Natural killer cell (primary cell): ENCODE results near the gene CSGALNACT2. TPM values are rescaled to one million over a fixed set of nuclear protein-coding genes. Genes with fewer than 3 reads are reported as not detected.
"Not testable (repeated sequence)": the region's sequence is repeated elsewhere in the genome, so short reads cannot be mapped to it uniquely, and the experiment has no call there.

Experiments
- ATAC-seq, 3 donors: fragments of 150-1000 bp in 2 of 3; fragments of 200-7000 bp in 1 of 3; cut with Tn5 transposase; 1 replicate in 1 of 3; 2 replicates in 2 of 3; pipeline ENCODE4 v1.10.0; 2021; ENCODE audit warnings: mild to moderate bottlenecking in 2 of 3, moderate library complexity in 2 of 3
- DNase-seq, 2 donors: peaks; one replicate each; pipeline versions ENCODE4 v3.0.0 to v3.0.0-alpha.2; 2013 to 2021; ENCODE audit warnings: mixed read lengths in 1 of 2
- H3K27ac ChIP-seq: one replicate; pipeline ENCODE4 v1.5.1; 2013; ENCODE audit warnings: mild to moderate bottlenecking, low read length
- H3K27me3 ChIP-seq: one replicate; pipeline ENCODE4 v1.6.1; 2013; ENCODE audit warnings: low read length; ENCODE audit not compliant: control insufficient read depth, insufficient read depth
- H3K36me3 ChIP-seq: one replicate; pipeline ENCODE4 v1.6.1; 2013; ENCODE audit warnings: low read length; ENCODE audit not compliant: control insufficient read depth, insufficient read depth
- H3K4me1 ChIP-seq: one replicate; pipeline ENCODE4 v1.6.1; 2013; ENCODE audit warnings: low read length; ENCODE audit not compliant: control insufficient read depth, insufficient read depth
- H3K4me3 ChIP-seq: one replicate; pipeline ENCODE4 v1.5.1; 2013; ENCODE audit warnings: low read length
- H3K9me3 ChIP-seq: one replicate; pipeline ENCODE4 v1.6.1; 2013; ENCODE audit warnings: low read length; ENCODE audit not compliant: control insufficient read depth, insufficient read depth
- H3K27ac Mint-ChIP-seq, 2 donors: one replicate each; pipeline ENCODE4 v1.8.0; 2022; ENCODE audit warnings: mild to moderate bottlenecking in 2 of 2, mixed read lengths in 2 of 2, moderate library complexity in 1 of 2
- H3K27me3 Mint-ChIP-seq, 2 donors: one replicate each; pipeline ENCODE4 v1.8.0; 2022; ENCODE audit warnings: low read depth in 2 of 2, mixed read lengths in 2 of 2
- H3K36me3 Mint-ChIP-seq: one replicate; pipeline ENCODE4 v1.8.0; 2022; ENCODE audit warnings: mixed read lengths
- H3K4me1 Mint-ChIP-seq, 2 donors: one replicate each; pipeline ENCODE4 v1.8.0; 2022; ENCODE audit warnings: mixed read lengths in 2 of 2
- H3K4me3 Mint-ChIP-seq: one replicate; pipeline ENCODE4 v1.8.0; 2022; ENCODE audit warnings: mild to moderate bottlenecking, moderate library complexity, mixed read lengths
- H3K9me3 Mint-ChIP-seq, 2 donors: one replicate each; pipeline ENCODE4 v1.8.0; 2022; ENCODE audit warnings: mixed read lengths in 2 of 2
- whole genome bisulfite sequencing: methylation state at CpG from one replicate; pipeline ENCODE4 v1.1.7; 2013; ENCODE audit warnings: missing lambda C conversion rate; ENCODE audit not compliant: insufficient coverage; 5-methylcytosine and 5-hydroxymethylcytosine counted together
- intact Hi-C: fragments of 100-400 bp; cut with micrococcal nuclease; formaldehyde crosslinking; loops from one replicate; pipeline ENCODE4 v1.14.2; 2022
- total RNA-seq, 4 donors: library from RNA; stranded (reverse); fragments of 120-200 nt in 1 of 4; gene quantifications; one replicate each; pipeline versions ENCODE4 v1.2.3 to v1.2.4, GENCODE V29; 2013 to 2022
- TF ChIP-seq, protein P1 (sequence below): fragments of 200-600 bp; IDR thresholded peaks from one replicate; pipeline ENCODE4 v1.8.0; 2022; ENCODE audit warnings: antibody characterized with exemption

Gene CSGALNACT2
- total RNA-seq, 3 donors from 2014 or later (not counting 1 experiment from before 2014, with no cell fraction given): 49.9 to 57.4 (median 52.8) TPM

- DNase-seq (no peak), ATAC-seq (no peak)
- H3K4me3 Mint-ChIP-seq: no peak overlapping the region
- no peaks in the 10 kb centered on the region for H3K27me3 ChIP-seq
- H3K4me1 ChIP-seq: no peaks in the 10 kb centered on the region
- no peaks in the 10 kb centered on the region for H3K36me3 ChIP-seq
- H3K9me3 Mint-ChIP-seq: peaks cover 3 to 4% of the 10 kb centered on the region in 2 donors
- no peaks in the 10 kb centered on the region for H3K36me3 Mint-ChIP-seq
- peaks cover 0 to 9% of the 10 kb centered on the region in 2 donors for H3K4me1 Mint-ChIP-seq
- H3K9me3 ChIP-seq: no peaks in the 10 kb centered on the region
- 93% methylated on average over 10 of the region's 10 CpGs for WGBS
- H3K4me3 ChIP-seq: no peak overlapping the region
- intact Hi-C loops: no loop called here
- H3K27ac ChIP-seq: no peak overlapping the region
- TF ChIP-seq, protein P1, sequence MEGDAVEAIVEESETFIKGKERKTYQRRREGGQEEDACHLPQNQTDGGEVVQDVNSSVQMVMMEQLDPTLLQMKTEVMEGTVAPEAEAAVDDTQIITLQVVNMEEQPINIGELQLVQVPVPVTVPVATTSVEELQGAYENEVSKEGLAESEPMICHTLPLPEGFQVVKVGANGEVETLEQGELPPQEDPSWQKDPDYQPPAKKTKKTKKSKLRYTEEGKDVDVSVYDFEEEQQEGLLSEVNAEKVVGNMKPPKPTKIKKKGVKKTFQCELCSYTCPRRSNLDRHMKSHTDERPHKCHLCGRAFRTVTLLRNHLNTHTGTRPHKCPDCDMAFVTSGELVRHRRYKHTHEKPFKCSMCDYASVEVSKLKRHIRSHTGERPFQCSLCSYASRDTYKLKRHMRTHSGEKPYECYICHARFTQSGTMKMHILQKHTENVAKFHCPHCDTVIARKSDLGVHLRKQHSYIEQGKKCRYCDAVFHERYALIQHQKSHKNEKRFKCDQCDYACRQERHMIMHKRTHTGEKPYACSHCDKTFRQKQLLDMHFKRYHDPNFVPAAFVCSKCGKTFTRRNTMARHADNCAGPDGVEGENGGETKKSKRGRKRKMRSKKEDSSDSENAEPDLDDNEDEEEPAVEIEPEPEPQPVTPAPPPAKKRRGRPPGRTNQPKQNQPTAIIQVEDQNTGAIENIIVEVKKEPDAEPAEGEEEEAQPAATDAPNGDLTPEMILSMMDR: no peak
- H3K27me3 Mint-ChIP-seq: peaks cover 0 to 13% of the 10 kb centered on the region in 2 donors
- H3K27ac Mint-ChIP-seq: no peak overlapping the region
Observed at GRCh38 chr10:43090664-43091063, 47.6 kb upstream of the CSGALNACT2 start.

DNA sequence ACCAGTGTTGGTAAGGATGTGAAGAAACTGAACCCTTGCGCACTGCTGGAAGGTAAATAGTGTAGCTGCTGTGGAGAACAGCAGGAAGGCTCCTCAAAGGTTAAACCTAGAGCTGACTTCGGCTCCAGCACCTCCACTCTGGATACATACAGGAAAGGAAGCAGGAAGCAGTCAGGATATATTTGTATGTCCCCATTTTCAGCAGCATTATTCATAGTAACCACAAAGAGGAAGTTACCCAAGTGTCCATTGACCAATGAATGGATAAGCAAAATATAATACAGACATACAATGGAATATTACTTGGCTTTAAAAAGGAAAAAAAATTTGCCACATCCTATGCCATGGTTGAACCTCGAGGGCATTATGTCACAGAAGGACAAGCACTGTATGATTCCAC, 46.4 kb upstream of the CSGALNACT2 start:
- Mint-ChIP-seq H3K4me1 (peaks cover 0 to 9% of the 10 kb centered on the region in 2 donors), H3K27ac (no peak overlapping the region), H3K27me3 (peaks cover 0 to 13% of the 10 kb centered on the region in 2 donors), H3K9me3 (peaks cover 3 to 4% of the 10 kb centered on the region in 2 donors), H3K4me3 (no peak overlapping the region), H3K36me3 (no peaks in the 10 kb centered on the region)
- no peaks in the 10 kb centered on the region for H3K9me3 ChIP-seq
- no peaks in the 10 kb centered on the region for H3K36me3 ChIP-seq
- intact Hi-C loops: no loop called here
- H3K4me3 ChIP-seq: no peak overlapping the region
- no peaks in the 10 kb centered on the region for H3K4me1 ChIP-seq
- DNase-seq (no peak), ATAC-seq (no peak)
- 39% methylated on average over 3 of the region's 3 CpGs for WGBS
- TF ChIP-seq, protein P1: no peak
- no peak overlapping the region for H3K27ac ChIP-seq
- no peaks in the 10 kb centered on the region for H3K27me3 ChIP-seq

DNA sequence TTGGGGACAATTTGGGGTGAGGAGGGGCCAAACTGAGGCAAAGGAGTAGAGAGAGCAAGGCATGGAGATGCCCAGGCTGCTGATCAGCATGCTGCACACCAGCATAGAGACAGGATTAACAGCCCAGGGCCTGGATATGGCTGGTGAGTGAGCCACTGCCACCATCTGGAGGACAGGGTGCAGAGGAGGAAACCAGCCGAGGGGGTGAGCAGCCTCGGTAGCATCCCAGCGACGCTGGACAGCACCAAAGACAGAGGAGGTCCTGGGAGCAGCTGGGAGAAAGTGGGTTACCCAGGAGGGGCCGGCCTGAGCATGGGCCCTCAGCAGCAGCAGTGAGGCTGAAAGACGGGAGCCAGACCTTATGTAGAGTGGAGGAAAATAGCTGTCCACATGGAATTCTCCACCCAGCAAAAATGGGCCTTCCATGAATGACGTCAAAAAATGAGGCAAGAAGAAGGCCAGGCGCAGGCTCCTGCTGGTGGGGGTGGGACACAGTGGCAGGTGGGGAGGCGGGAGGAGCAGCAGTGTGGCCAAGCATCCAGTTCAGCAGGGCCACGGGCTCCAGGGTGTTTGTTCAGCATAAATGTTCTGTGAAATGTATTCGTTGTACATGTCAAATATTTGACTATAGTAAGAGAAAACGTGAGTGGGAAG, 44.7 kb upstream of the CSGALNACT2 start:
- WGBS: 56% methylated on average over 12 of the region's 12 CpGs
- DNase-seq (no peak), ATAC-seq (no peak)
- TF ChIP-seq, protein P1: no peak
- Histone ChIP-seq H3K36me3 (no peaks in the 10 kb centered on the region), H3K27me3 (no peaks in the 10 kb centered on the region), H3K27ac (no peak overlapping the region), H3K4me1 (no peaks in the 10 kb centered on the region), H3K4me3 (no peak overlapping the region), H3K9me3 (no peaks in the 10 kb centered on the region)
- no peaks in the 10 kb centered on the region for H3K36me3 Mint-ChIP-seq
- intact Hi-C loops: no loop called here
- H3K4me1 Mint-ChIP-seq: no peaks in the 10 kb centered on the region
- no peak overlapping the region for H3K27ac Mint-ChIP-seq
- H3K27me3 Mint-ChIP-seq: peaks cover 0 to 13% of the 10 kb centered on the region in 2 donors
- H3K9me3 Mint-ChIP-seq: no peaks in the 10 kb centered on the region
- H3K4me3 Mint-ChIP-seq: no peak overlapping the region

- DNase-seq (no peak), ATAC-seq (no peak)
- WGBS: 82% methylated on average over 9 of the region's 9 CpGs
- H3K4me3 Mint-ChIP-seq: no peak overlapping the region
- no peaks in the 10 kb centered on the region for H3K36me3 Mint-ChIP-seq
- intact Hi-C loops: no loop called here
- H3K36me3 ChIP-seq: no peaks in the 10 kb centered on the region
- H3K27me3 Mint-ChIP-seq: peaks cover 0 to 13% of the 10 kb centered on the region in 2 donors
- no peaks in the 10 kb centered on the region for H3K9me3 ChIP-seq
- H3K4me1 ChIP-seq: no peaks in the 10 kb centered on the region
- no peaks in the 10 kb centered on the region for H3K4me1 Mint-ChIP-seq
- H3K4me3 ChIP-seq: no peak overlapping the region
- H3K27ac ChIP-seq: no peak overlapping the region
- no peaks in the 10 kb centered on the region for H3K27me3 ChIP-seq
- TF ChIP-seq, protein P1: no peak
- no peaks in the 10 kb centered on the region for H3K9me3 Mint-ChIP-seq
- H3K27ac Mint-ChIP-seq: no peak overlapping the region
Observed at GRCh38 chr10:43094085-43094484, 44.2 kb upstream of the CSGALNACT2 start.

- ATAC-seq, H3K4me3 Mint-ChIP-seq, H3K36me3 ChIP-seq, H3K27ac Mint-ChIP-seq, H3K9me3 ChIP-seq, H3K27ac ChIP-seq, H3K4me1 Mint-ChIP-seq, H3K4me1 ChIP-seq, H3K36me3 Mint-ChIP-seq, H3K27me3 ChIP-seq, H3K4me3 ChIP-seq, H3K9me3 Mint-ChIP-seq, intact Hi-C loops, DNase-seq: not testable (repeated sequence)
- H3K27me3 Mint-ChIP-seq: peaks cover 18 to 25% of the 10 kb centered on the region in 2 donors
- 91% methylated on average over 4 of the region's 6 CpGs for WGBS
Observed at GRCh38 chr10:43099339-43099738, 38.9 kb upstream of the CSGALNACT2 start.
